HepG2 (cell line): ENCODE measurements around the gene GALNT12. TPM values are rescaled to one million over a fixed set of nuclear protein-coding genes. Genes with fewer than 3 reads are reported as not detected.

Experiments used
- ATAC-seq: fragments of 200-7000 bp; cut with Tn5 transposase; 3 replicates; pipeline ENCODE4 v1.9.1; 2020; ENCODE audit warnings: mild to moderate bottlenecking, moderate library complexity
- BruUV-seq: library from RNA; stranded (reverse); fragments of 400-500 nt; replicated peaks from 2 replicates; lab custom pipeline; 2021; lab: Mats Ljungman, UMichigan
- CTCF ChIA-PET: fragments of 300-600 bp; formaldehyde crosslinking; extraction: SDS; loops from one replicate; lab custom pipeline; 2021; ENCODE audit warnings: low total read pairs, inconsistent platforms, low intra/inter-chr PET ratio; lab: Yijun Ruan, JAX
- POLR2A ChIA-PET: fragments of 350-600 bp; sonication (Branson Sonifier 250); formaldehyde crosslinking; loops from one replicate; lab custom pipeline; 2020; ENCODE audit warnings: antibody characterized with exemption, inconsistent platforms; lab: Yijun Ruan, JAX
- DNase-seq: peaks from one replicate; pipeline ENCODE4 v3.0.0-alpha.2; 2015; ENCODE audit warnings: low spot score
- FAIRE-seq: peaks from 3 replicates; lab custom pipeline; 2011; peaks lifted over from hg19 to GRCh38; lab: Jason Lieb, UNC
- H2AFZ ChIP-seq: one replicate; pipeline ENCODE4 v1.6.1; 2011; ENCODE audit warnings: low read length, inconsistent platforms
- H3K27ac ChIP-seq: fragments of 300-600 bp; 3 replicates; pipeline ENCODE4 v1.8.0; 2011; ENCODE audit warnings: mixed run types, mild to moderate bottlenecking, mixed read lengths, low read length, inconsistent platforms; ENCODE audit not compliant: insufficient read depth; ENCODE audit errors: extremely low read length
- H3K27me3 ChIP-seq, 2 experiments: fragments of 200-600 bp in 1 of 2; 2 replicates in 1 of 2; 3 replicates in 1 of 2; pipeline versions ENCODE4 v1.6.0 to v1.8.0; 2011; ENCODE audit warnings: low read length in 2 of 2, mild to moderate bottlenecking in 2 of 2, moderate library complexity in 2 of 2, inconsistent platforms in 1 of 2; ENCODE audit not compliant: insufficient read depth in 2 of 2, control insufficient read depth in 1 of 2
- H3K36me3 ChIP-seq, 2 experiments: fragments of 200-600 bp in 1 of 2; replicated peaks in 1 of 2; 2 replicates in 1 of 2; 3 replicates in 1 of 2; pipeline versions ENCODE4 v1.5.1 to v1.8.0; 2011; ENCODE audit warnings: low read length in 2 of 2, inconsistent platforms in 1 of 2; ENCODE audit not compliant: insufficient read depth in 2 of 2, control insufficient read depth in 1 of 2
- H3K4me1 ChIP-seq: 2 replicates; pipeline ENCODE4 v1.5.1; 2012; ENCODE audit warnings: low read length, inconsistent platforms; ENCODE audit not compliant: insufficient read depth
- H3K4me2 ChIP-seq: 2 replicates; pipeline ENCODE4 v1.6.0; 2011; ENCODE audit warnings: low read depth, low read length, inconsistent platforms
- H3K4me3 ChIP-seq, 3 experiments: fragments of 200-600 bp in 1 of 3; sonication (generic), shearing (Covaris generic) in 1 of 3; replicated peaks in 1 of 3; 2 replicates each; pipeline ENCODE4 v1.5.1; 2011 to 2016; ENCODE audit warnings: low read length in 3 of 3, inconsistent platforms in 2 of 3, low read depth in 2 of 3, mild to moderate bottlenecking in 2 of 3, control low read depth in 1 of 3, mixed read lengths in 1 of 3; ENCODE audit not compliant: insufficient read depth in 1 of 3
- H3K79me2 ChIP-seq: one replicate; pipeline ENCODE4 v1.6.1; 2011; ENCODE audit warnings: low read length, inconsistent platforms; ENCODE audit not compliant: insufficient read depth
- H3K9ac ChIP-seq: 2 replicates; pipeline ENCODE4 v1.6.0; 2011; ENCODE audit warnings: mild to moderate bottlenecking, low read depth, low read length, inconsistent platforms; ENCODE audit not compliant: insufficient read depth
- H3K9me3 ChIP-seq: 2 replicates; pipeline ENCODE4 v1.5.1; 2012; ENCODE audit warnings: mild to moderate bottlenecking, low read length
- H4K20me1 ChIP-seq: 2 replicates; pipeline ENCODE4 v1.6.0; 2011; ENCODE audit warnings: inconsistent platforms, mild to moderate bottlenecking, low read length, moderate library complexity; ENCODE audit not compliant: insufficient read depth
- AGO2 ChIP-seq: fragments of 200-400 bp; formaldehyde crosslinking; optimal IDR thresholded peaks from 2 replicates; pipeline ENCODE3; 2017; ENCODE audit warnings: mild to moderate bottlenecking, low read depth, low read length, moderate library complexity
- ARNTL ChIP-seq: sonication (generic); formaldehyde crosslinking; IDR thresholded peaks from 2 replicates; pipeline ENCODE4 v1.4.0; 2020; ENCODE audit warnings: mild to moderate bottlenecking, missing genetic modification reagents
- BORCS8-MEF2B ChIP-seq: sonication (generic); formaldehyde crosslinking; IDR thresholded peaks from 2 replicates; pipeline ENCODE4 v1.8.0; 2022; ENCODE audit warnings: mild to moderate bottlenecking, missing genetic modification reagents
- BRF2 ChIP-seq: sonication (generic); formaldehyde crosslinking; IDR thresholded peaks from 2 replicates; pipeline ENCODE4 v1.8.1; 2022; ENCODE audit warnings: mild to moderate bottlenecking, missing genetic modification reagents
- GTF3A ChIP-seq: sonication (generic); formaldehyde crosslinking; conservative IDR thresholded peaks from 2 replicates; pipeline ENCODE4 v1.4.0; 2020; ENCODE audit warnings: mild to moderate bottlenecking, missing genetic modification reagents
- MIER3 ChIP-seq: IDR thresholded peaks from 2 replicates; pipeline ENCODE4 v1.6.1; 2016; ENCODE audit warnings: missing compliant biosample characterization, borderline replicate concordance
- MIXL1 ChIP-seq: IDR thresholded peaks from 2 replicates; pipeline ENCODE4 v1.6.1; 2016
- MXD4 ChIP-seq: IDR thresholded peaks from 2 replicates; pipeline ENCODE4 v1.6.1; 2016; ENCODE audit warnings: mild to moderate bottlenecking, missing biosample characterization, missing genetic modification reagents
- NAIF1 ChIP-seq: sonication (generic); formaldehyde crosslinking; IDR thresholded peaks from 2 replicates; pipeline ENCODE4 v1.5.0; 2020; ENCODE audit warnings: mild to moderate bottlenecking, missing genetic modification reagents, borderline replicate concordance
- NFIB ChIP-seq: sonication (generic); formaldehyde crosslinking; IDR thresholded peaks from 2 replicates; pipeline ENCODE4 v1.9.0; 2021; ENCODE audit warnings: missing genetic modification reagents, mild to moderate bottlenecking, borderline replicate concordance
- RAD21 ChIP-seq: fragments of 450-650 bp; formaldehyde crosslinking; IDR thresholded peaks from 2 replicates; pipeline ENCODE4 v1.5.0; 2020; ENCODE audit warnings: mild to moderate bottlenecking
- ZNF317 ChIP-seq: sonication (generic); formaldehyde crosslinking; IDR thresholded peaks from 2 replicates; pipeline ENCODE4 v1.5.0; 2020; ENCODE audit warnings: mild to moderate bottlenecking, missing genetic modification reagents
- ZNF337 ChIP-seq: sonication (generic); formaldehyde crosslinking; IDR thresholded peaks from 2 replicates; pipeline ENCODE4 v1.5.1; 2020; ENCODE audit warnings: missing genetic modification reagents, low read depth, mild to moderate bottlenecking, borderline replicate concordance
- ZNF44 ChIP-seq: sonication (generic); formaldehyde crosslinking; IDR thresholded peaks from 2 replicates; pipeline ENCODE4 v1.5.1; 2020; ENCODE audit warnings: mild to moderate bottlenecking, missing genetic modification reagents
- ZZZ3 ChIP-seq: sonication (generic); formaldehyde crosslinking; IDR thresholded peaks from 2 replicates; pipeline ENCODE4 v1.4.0; 2020; ENCODE audit warnings: missing genetic modification reagents, mild to moderate bottlenecking, borderline replicate concordance
- WGBS: methylation state at CpG from one replicate; pipeline ENCODE4 v1.1.6; 2017; ENCODE audit warnings: low lambda C conversion rate; 5-methylcytosine and 5-hydroxymethylcytosine counted together
- in situ Hi-C: cut with HindIII; loops from 2 replicates; pipeline ENCODE4 v1.10.0; 2017; ENCODE audit warnings: low pct_unique_long_range_greater_than_20kb; ENCODE audit not compliant: extremely low pct_ligation_motif_present
- intact Hi-C: fragments of 100-400 bp; cut with micrococcal nuclease; formaldehyde crosslinking; loops from one replicate; pipeline ENCODE4 v1.10.0; 2022; ENCODE audit not compliant: unreplicated experiment
- polyA plus RNA-seq, 8 experiments: library from polyadenylated mRNA; depleted of rRNA in 3 of 8; stranded (reverse) in 7 of 8; unstranded in 1 of 8; fragments of >200 nt; fragmentation: Illumina TruSeq in 4 of 8; extraction: Trizol in 4 of 8; gene quantifications; 2 replicates each; pipeline versions ENCODE4 v1.2.1 to v1.2.3, GENCODE V29; 2011 to 2016; ENCODE audit warnings: low read depth in 4 of 8, missing spikeins in 1 of 8, mixed read lengths in 1 of 8; ENCODE audit not compliant: insufficient read depth in 1 of 8
- total RNA-seq, 5 experiments: library from RNA; depleted of rRNA; stranded (reverse); fragments of >200 nt; fragmentation: Illumina TruSeq; extraction: Trizol; gene quantifications; 2 replicates each; pipeline ENCODE4 v1.2.3, GENCODE V29; 2016; ENCODE audit warnings: low read depth in 1 of 5
- TF ChIP-seq, protein P1 (sequence below): sonication (generic); formaldehyde crosslinking; IDR thresholded peaks from 2 replicates; pipeline ENCODE4 v1.4.0; 2020; ENCODE audit warnings: mild to moderate bottlenecking, low read depth, missing genetic modification reagents
- TF ChIP-seq, protein P2 (sequence below): sonication (generic); formaldehyde crosslinking; IDR thresholded peaks from 2 replicates; pipeline ENCODE4 v1.5.0; 2020; ENCODE audit warnings: mild to moderate bottlenecking, low read depth, missing genetic modification reagents, borderline replicate concordance
- TF ChIP-seq, protein P3 (sequence below): sonication (generic); formaldehyde crosslinking; IDR thresholded peaks from 2 replicates; pipeline ENCODE4 v1.4.0; 2020; ENCODE audit warnings: missing genetic modification reagents, mild to moderate bottlenecking, borderline replicate concordance

The GALNT12 gene
- total and polyA plus RNA-seq, 2 of the 13 experiments (the other 11 are each of a cell fraction or from before 2014, with no cell fraction given) = 0.07 TPM; not detected in 1

- in situ Hi-C loops (no loop called here), intact Hi-C loops (no loop called here)
- ChIA-PET POLR2A (no interaction called here), CTCF (no interaction called here)
- Histone ChIP-seq H3K9ac (no peak overlapping the region), H3K4me2 (no peak overlapping the region), H2AFZ (no peak overlapping the region), H3K36me3 (no peaks in the 10 kb centered on the region), H3K27me3 (peaks cover 0 to 10% of the 10 kb centered on the region in 2 experiments; a peak in 1 of 5 replicates), H3K79me2 (no peaks in the 10 kb centered on the region), H3K27ac (no peak overlapping the region), H3K9me3 (no peaks in the 10 kb centered on the region), H3K4me3 (no peak overlapping the region), H4K20me1 (no peaks in the 10 kb centered on the region), H3K4me1 (no peaks in the 10 kb centered on the region)
- no peak for ATAC-seq
- no TSS peak for BruUV-seq
- no peak for DNase-seq
- FAIRE-seq = no peak
- no peak for TF ChIP-seq NAIF1
- no peak for TF ChIP-seq GTF3A
- TF ChIP-seq, protein P1, sequence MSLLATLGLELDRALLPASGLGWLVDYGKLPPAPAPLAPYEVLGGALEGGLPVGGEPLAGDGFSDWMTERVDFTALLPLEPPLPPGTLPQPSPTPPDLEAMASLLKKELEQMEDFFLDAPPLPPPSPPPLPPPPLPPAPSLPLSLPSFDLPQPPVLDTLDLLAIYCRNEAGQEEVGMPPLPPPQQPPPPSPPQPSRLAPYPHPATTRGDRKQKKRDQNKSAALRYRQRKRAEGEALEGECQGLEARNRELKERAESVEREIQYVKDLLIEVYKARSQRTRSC (CRISPR knock-in tag) = no peak
- no peak for TF ChIP-seq MIXL1 (CRISPR knock-in tag)
- no peak for TF ChIP-seq RAD21 (CRISPR knock-in tag)
- no peak for TF ChIP-seq MXD4 (CRISPR knock-in tag)
- TF ChIP-seq ARNTL (CRISPR knock-in tag) = no peak
- TF ChIP-seq MIER3 (CRISPR knock-in tag) = no peak
- no peak for TF ChIP-seq ZNF44
- TF ChIP-seq ZNF337 (CRISPR knock-in tag) = no peak
- TF ChIP-seq AGO2 = no peak
- TF ChIP-seq ZZZ3 (CRISPR knock-in tag) = no peak
- TF ChIP-seq, protein P2, sequence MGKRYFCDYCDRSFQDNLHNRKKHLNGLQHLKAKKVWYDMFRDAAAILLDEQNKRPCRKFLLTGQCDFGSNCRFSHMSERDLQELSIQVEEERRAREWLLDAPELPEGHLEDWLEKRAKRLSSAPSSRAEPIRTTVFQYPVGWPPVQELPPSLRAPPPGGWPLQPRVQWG = no peak
- TF ChIP-seq BORCS8-MEF2B (CRISPR knock-in tag) = no peak
- no peak for TF ChIP-seq ZNF317 (CRISPR knock-in tag)
- no peak for TF ChIP-seq NFIB (CRISPR knock-in tag)
- TF ChIP-seq BRF2 (CRISPR knock-in tag) = no peak
- TF ChIP-seq, protein P3, sequence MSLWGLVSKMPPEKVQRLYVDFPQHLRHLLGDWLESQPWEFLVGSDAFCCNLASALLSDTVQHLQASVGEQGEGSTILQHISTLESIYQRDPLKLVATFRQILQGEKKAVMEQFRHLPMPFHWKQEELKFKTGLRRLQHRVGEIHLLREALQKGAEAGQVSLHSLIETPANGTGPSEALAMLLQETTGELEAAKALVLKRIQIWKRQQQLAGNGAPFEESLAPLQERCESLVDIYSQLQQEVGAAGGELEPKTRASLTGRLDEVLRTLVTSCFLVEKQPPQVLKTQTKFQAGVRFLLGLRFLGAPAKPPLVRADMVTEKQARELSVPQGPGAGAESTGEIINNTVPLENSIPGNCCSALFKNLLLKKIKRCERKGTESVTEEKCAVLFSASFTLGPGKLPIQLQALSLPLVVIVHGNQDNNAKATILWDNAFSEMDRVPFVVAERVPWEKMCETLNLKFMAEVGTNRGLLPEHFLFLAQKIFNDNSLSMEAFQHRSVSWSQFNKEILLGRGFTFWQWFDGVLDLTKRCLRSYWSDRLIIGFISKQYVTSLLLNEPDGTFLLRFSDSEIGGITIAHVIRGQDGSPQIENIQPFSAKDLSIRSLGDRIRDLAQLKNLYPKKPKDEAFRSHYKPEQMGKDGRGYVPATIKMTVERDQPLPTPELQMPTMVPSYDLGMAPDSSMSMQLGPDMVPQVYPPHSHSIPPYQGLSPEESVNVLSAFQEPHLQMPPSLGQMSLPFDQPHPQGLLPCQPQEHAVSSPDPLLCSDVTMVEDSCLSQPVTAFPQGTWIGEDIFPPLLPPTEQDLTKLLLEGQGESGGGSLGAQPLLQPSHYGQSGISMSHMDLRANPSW = no peak
- WGBS = 14% methylated on average over 3 of the region's 3 CpGs
Observed at GRCh38 chr9:98894171-98894570, 86.7 kb downstream of the GALNT12 start.
